Heart left ventricle (tissue), 16 donors: ENCODE data around the gene SPATA1. TPM values are rescaled to one million over a fixed set of nuclear protein-coding genes. Genes with fewer than 3 reads are reported as not detected.

Experiments
- ATAC-seq, 4 donors: fragments of 200-7000 bp; cut with Tn5 transposase; one replicate each; pipeline ENCODE4 v1.9.1; 2020 to 2022; ENCODE audit warnings: moderate library complexity in 4 of 4, mild to moderate bottlenecking in 3 of 4, moderate number of reproducible peaks in 1 of 4
- DNase-seq, 5 donors: peaks; one replicate each; pipeline ENCODE4 v3.0.0-alpha.2; 2020
- H3K27ac ChIP-seq, 12 donors: fragments of 200-600 bp; sonication (generic) in 4 of 12; one replicate each; pipeline versions ENCODE4 v1.5.0 to v1.8.0; 2016 to 2022; ENCODE audit warnings: mild to moderate bottlenecking in 2 of 12
- H3K27me3 ChIP-seq, 9 donors: fragments of 200-600 bp; sonication (generic) in 2 of 9; one replicate each; pipeline versions ENCODE4 v1.5.1 to v1.8.0; 2016 to 2022; ENCODE audit warnings: mild to moderate bottlenecking in 3 of 9
- H3K36me3 ChIP-seq, 9 donors: fragments of 200-600 bp; sonication (generic) in 2 of 9; one replicate each; pipeline versions ENCODE4 v1.5.0 to v1.8.0; 2018 to 2022; ENCODE audit warnings: mild to moderate bottlenecking in 2 of 9
- H3K4me1 ChIP-seq, 12 donors: fragments of 200-600 bp; sonication (generic) in 4 of 12; one replicate each; pipeline versions ENCODE4 v1.5.0 to v1.8.0; 2016 to 2022; ENCODE audit warnings: mild to moderate bottlenecking in 3 of 12
- H3K4me3 ChIP-seq, 12 donors: fragments of 200-600 bp; sonication (generic) in 4 of 12; one replicate each; pipeline versions ENCODE4 v1.5.0 to v1.8.0; 2017 to 2022; ENCODE audit warnings: mild to moderate bottlenecking in 9 of 12, moderate library complexity in 4 of 12
- H3K9me3 ChIP-seq, 12 donors: fragments of 200-600 bp; sonication (generic) in 4 of 12; one replicate each; pipeline versions ENCODE4 v1.5.0 to v1.8.0; 2016 to 2022; ENCODE audit warnings: mild to moderate bottlenecking in 1 of 12
- CTCF ChIP-seq, 12 donors: fragments of 200-600 bp; sonication (generic) in 4 of 12; IDR thresholded peaks; one replicate each; pipeline versions ENCODE4 v1.5.0 to v1.8.0; 2018 to 2022; ENCODE audit warnings: antibody characterized with exemption in 12 of 12, mild to moderate bottlenecking in 5 of 12
- POLR2A ChIP-seq, 2 donors: fragments of 450-650 bp; IDR thresholded peaks; one replicate each; pipeline ENCODE4 v1.6.1; 2017; ENCODE audit warnings: antibody characterized with exemption in 2 of 2, mild to moderate bottlenecking in 2 of 2, moderate library complexity in 2 of 2
- WGBS, 4 donors: extraction: QIAGEN DNeasy Blood & Tissue Kit in 2 of 4; methylation state at CpG; one replicate each; pipeline versions ENCODE4 v1.1.5 to v1.1.7; 2013 to 2018; 5-methylcytosine and 5-hydroxymethylcytosine counted together
- intact Hi-C, 10 donors: fragments of 100-400 bp; cut with DNase I; formaldehyde crosslinking; loops; one replicate each; pipeline versions ENCODE4 v1.11.1 to v1.14.2; 2022
- polyA plus RNA-seq, 2 donors: library from polyadenylated mRNA; stranded (reverse); fragments of 200-250 nt; gene quantifications; one replicate each; pipeline ENCODE4 v1.2.3, GENCODE V29; 2013
- total RNA-seq, 9 donors: library from RNA; depleted of rRNA in 2 of 9; stranded (reverse); fragments of >200 nt in 2 of 9; fragmentation: NEBNext Ultra II Directional in 3 of 9; extraction: Animal tissue kit (Norgen Biotek cat#: 25700) in 3 of 9; gene quantifications; one replicate each; pipeline versions ENCODE4 v1.1.0 to v1.2.4, GENCODE V29; 2016 to 2023
- donor health status: ischemic (EF 13 %, LVEDD 7.1; RV severe dilation, severe dysfunction).
- donor health status: healthy with polysubstance abuse.
- donor health status: DM: no; HTN: yes; CAD: no.
- donor health status: DM: no; HTN: no; CAD: no.
- donor health status: ischemic (EF 25% LVEDD 6.9; RV normal size, moderate dysfunction).
- donor health status: ischemic (EF 25% LVEDD 5.7; RV mildly dilated, moderate dysfunction).
- donor health status: healthy.
- donor health status: DM: yes; HTN: yes; CAD: no.
- donor health status: ischemic (EF 35%, LVEDD 5.7; RV mildly dilated, moderate dysfunction).
- donor health status: nonischemic (EF 11% LVEDD 7.7; RV severe dilation, severe dysfunction).
- donor health status: DM: yes; HTN: yes; CAD: no.
- donor health status: PGD.
- donor health status: ischemic (EF 29% LVEDD 5.4; RV normal size, mild dysfunction).
- donor health status: nonischemic (EF 23%, LVEDD 6.1; RV moderate dilation, normal function).

SPATA1 gene
- total and polyA plus RNA-seq, 11 donors = 0.19 to 2.0 (median 1.2) TPM; not detected in 2

GRCh38 chr1:84481317-84481716 is 24.9 kb upstream of the SPATA1 start:
- 82 to 87% (median 85%) methylated on average over 2 of the region's 2 CpGs for WGBS, 4 donors
- peaks cover 0 to 4% (median 0%) of the 10 kb centered on the region in 12 donors for H3K9me3 ChIP-seq
- TF ChIP-seq POLR2A (IDR thresholded peaks at IDR 0.05) = no peak
- TF ChIP-seq CTCF (IDR thresholded peaks at IDR 0.05) = no peak
- no peak overlapping the region for H3K4me3 ChIP-seq
- DNase-seq (no peak), ATAC-seq (no peak)
- no peak overlapping the region for H3K27ac ChIP-seq
- intact Hi-C loops = loop anchor here in 1 of 10 donors (2.0 kb wide), 1 partner anchor 23 kb away; no protein-coding TSS in a partner anchor
- H3K4me1 ChIP-seq = peaks cover 0 to 32% (median 20%) of the 10 kb centered on the region in 12 donors
- peaks cover 0 to 18% (median 5%) of the 10 kb centered on the region in 9 donors for H3K27me3 ChIP-seq
- H3K36me3 ChIP-seq = peaks cover 0 to 52% (median 45%) of the 10 kb centered on the region in 9 donors

DNA sequence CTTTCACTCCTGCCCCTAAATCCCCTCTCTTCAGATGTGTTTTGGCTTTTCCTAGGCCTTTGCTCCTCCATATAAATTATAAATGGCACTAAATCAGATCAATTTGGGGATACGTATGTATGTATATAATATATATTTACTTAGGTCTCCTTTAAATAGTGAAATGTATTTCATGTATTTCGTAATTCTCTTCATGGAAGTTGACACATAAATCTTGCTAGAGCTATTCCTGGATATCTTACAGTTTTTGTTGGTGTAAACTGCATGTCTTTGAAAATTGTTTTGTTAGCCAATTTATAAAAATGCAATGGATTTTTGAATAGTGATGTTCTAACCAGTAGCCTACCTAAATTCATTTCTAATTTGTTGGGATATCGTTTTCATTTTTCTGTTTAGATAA is 18.1 kb upstream of the SPATA1 start:
- Histone ChIP-seq H3K4me3 (no peak overlapping the region), H3K27me3 (no peaks in the 10 kb centered on the region), H3K27ac (no peak overlapping the region), H3K4me1 (peaks cover 0 to 14% (median 0%) of the 10 kb centered on the region in 12 donors), H3K36me3 (peaks cover 0 to 85% (median 69%) of the 10 kb centered on the region in 9 donors), H3K9me3 (no peaks in the 10 kb centered on the region)
- WGBS, 4 donors = 64 to 94% (median 86%) methylated on average over 3 of the region's 3 CpGs
- DNase-seq (no peak), ATAC-seq (no peak)
- intact Hi-C loops = loop anchor here in 1 of 10 donors (2.0 kb wide), 1 partner anchor 17 kb away; no protein-coding TSS in a partner anchor
- TF ChIP-seq POLR2A (IDR thresholded peaks at IDR 0.05) (no peak), CTCF (IDR thresholded peaks at IDR 0.05) (no peak)

DNA sequence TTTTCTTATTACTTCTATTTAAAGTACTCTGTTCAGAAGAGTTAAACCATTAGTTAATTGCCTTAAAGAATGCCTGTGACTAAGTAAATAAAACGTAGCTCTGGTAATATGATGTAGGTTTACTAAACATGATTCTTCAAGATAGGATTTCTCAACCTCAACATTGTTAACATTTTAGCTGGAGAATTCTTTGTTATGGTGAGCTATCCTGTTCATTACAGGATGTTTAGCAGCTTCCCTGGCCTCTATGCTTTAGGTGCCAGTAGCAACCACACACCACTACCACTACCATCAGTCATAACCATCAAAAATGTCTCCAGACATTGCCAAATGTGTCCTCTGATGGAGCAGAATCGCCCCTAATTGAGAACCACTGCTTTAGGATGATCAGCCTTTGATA is 16.4 kb upstream of the SPATA1 start:
- intact Hi-C loops = loop anchor here in 1 of 10 donors (2.0 kb wide), 1 partner anchor 15 kb away; no protein-coding TSS in a partner anchor
- Histone ChIP-seq H3K27me3 (no peaks in the 10 kb centered on the region), H3K4me3 (no peak overlapping the region), H3K27ac (no peak overlapping the region), H3K36me3 (peaks cover 0 to 85% (median 69%) of the 10 kb centered on the region in 9 donors), H3K4me1 (peaks cover 0 to 14% (median 0%) of the 10 kb centered on the region in 12 donors), H3K9me3 (no peaks in the 10 kb centered on the region)
- DNase-seq (no peak), ATAC-seq (no peak)
- WGBS, 4 donors = 87 to 96% (median 93%) methylated on average over 2 of the region's 2 CpGs
- TF ChIP-seq POLR2A (IDR thresholded peaks at IDR 0.05) (no peak), CTCF (IDR thresholded peaks at IDR 0.05) (no peak)

DNA sequence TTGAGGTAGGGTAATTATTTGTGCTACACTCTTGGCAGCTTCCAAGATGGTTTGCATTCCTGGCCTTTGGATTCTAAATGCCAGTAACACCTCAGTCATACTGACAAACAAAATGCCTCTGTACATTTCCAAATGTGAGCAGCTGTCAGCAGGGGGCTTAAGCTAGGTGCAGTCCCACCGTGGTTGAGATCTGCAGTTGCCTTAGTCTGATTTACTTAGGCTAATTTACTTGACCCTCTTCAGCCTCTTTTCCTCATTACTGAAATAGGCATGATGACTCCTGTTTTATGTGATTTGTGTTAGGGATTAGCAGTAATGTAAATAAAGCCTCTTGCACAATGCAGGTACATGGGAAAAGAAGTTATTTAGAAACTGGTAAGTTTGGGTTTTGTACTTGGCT is 13.5 kb upstream of the SPATA1 start:
- intact Hi-C loops = no loop called here
- Histone ChIP-seq H3K27ac (peak overlapping the region in 1 of 12 donors; percentile 1), H3K4me3 (no peak overlapping the region), H3K4me1 (peaks cover 0 to 13% (median 0%) of the 10 kb centered on the region in 12 donors), H3K9me3 (no peaks in the 10 kb centered on the region), H3K27me3 (no peaks in the 10 kb centered on the region), H3K36me3 (peaks cover 0 to 93% (median 84%) of the 10 kb centered on the region in 9 donors)
- ATAC-seq (peak; percentile 32 to 64 (median 44)), DNase-seq (no peak)
- TF ChIP-seq POLR2A (IDR thresholded peaks at IDR 0.05) (no peak), CTCF (IDR thresholded peaks at IDR 0.05) (no peak)
- 42 to 67% (median 54%) methylated on average over 1 of the region's 1 CpG for WGBS, 4 donors
